Measurements from ENCODE around the gene HIPK1. TPM values are rescaled to one million over a fixed set of nuclear protein-coding genes. Genes with fewer than 3 reads are reported as not detected.
"Not testable (repeated sequence)": the region's sequence is repeated elsewhere in the genome, so short reads cannot be mapped to it uniquely, and the experiment has no call there.

Gene HIPK1
- polyA plus RNA-seq, 4 donors: 38.7 to 47.9 (median 44.7) TPM

DNA sequence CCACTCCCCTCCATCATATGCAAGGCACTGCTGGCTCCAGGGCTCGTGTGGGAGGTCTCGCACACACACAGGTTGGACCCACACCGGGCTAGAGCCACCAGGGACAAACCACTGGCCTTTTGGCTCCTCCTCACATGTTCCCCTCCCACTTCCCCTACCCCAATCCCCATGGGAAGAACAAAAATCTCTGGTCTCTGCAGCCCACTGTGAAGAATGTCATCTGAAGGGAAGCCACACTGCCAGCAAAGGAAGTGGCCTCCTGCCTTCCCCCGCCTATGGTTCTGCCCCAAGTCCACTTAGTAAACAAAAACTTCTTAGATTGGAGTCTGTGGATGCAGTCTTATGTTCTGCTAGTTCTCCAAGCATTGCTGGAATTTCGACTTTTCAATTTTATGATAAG is 74.3 kb downstream of the HIPK1 start:
- no peak for DNase-seq (ENCODE audit: low read depth in 4 of 4, low spot score in 3 of 4)

DNA sequence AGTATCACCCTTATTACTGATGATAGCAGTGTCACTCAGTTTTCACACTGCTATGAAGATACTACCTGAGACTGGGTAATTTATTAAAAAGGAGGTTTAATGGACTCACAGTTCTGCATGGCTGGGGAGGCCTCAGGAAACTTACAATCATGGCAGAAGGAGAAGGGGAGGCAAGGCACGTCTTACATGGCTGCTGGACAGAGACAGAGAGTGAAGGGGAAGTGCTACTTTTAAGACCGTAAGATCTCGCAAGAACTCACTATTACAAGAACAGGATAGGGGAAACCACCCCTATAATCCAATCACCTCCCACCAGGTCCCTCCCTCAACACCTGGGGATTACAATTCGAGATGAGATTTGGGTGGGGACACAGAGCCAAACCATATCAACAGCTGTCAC is 77.7 kb downstream of the HIPK1 start:
- not testable (repeated sequence) for DNase-seq (ENCODE audit: low read depth in 4 of 4, low spot score in 3 of 4)

DNA sequence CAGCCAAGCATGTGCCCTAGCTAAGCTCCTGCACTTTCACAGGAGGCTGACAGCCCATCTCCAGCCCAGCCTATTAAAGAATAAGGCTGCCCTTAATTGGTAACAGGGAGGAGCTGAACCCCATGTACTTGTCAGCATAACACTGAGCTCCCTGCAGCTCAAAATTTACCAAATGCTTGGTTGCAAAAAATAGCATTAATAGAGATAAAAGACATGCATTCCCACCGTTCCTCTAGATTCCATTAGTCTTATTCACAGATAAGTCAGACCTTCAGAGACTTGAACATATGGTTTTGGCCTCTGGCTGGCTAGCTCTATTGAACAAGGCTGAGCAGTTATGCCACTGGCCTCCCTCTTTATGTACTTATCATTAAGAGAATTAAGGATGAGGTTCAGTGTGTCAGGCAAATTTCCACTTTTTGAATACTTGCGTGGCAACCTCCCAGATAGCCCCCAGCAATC is 79.4 kb downstream of the HIPK1 start:
- DNase-seq (ENCODE audit: low read depth in 4 of 4, low spot score in 3 of 4): no peak

DNA sequence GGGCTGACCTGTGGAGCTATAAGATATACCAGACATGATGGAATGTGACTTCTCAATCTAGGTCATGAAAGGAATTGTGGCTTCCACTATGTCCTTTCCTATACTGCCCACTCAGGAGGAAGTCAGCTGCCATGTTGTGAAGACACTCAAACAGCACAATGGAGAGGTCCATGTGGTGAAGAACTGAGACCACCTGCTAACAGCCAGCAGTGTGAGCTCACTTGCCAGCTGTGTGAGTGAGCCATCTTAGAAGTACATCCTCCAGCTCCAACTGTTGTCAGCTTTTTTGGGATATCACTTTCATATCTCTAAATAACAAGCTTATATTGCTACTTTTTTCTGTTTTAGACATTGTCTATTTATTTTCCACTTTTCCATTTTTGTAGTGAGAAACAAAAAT is 79.9 kb downstream of the HIPK1 start:
- no peak for DNase-seq (ENCODE audit: low read depth in 4 of 4, low spot score in 3 of 4)

- DNase-seq (ENCODE audit: low read depth in 4 of 4, low spot score in 3 of 4): no peak
Observed at GRCh38 chr1:114009393-114009792, 80.3 kb downstream of the HIPK1 start.

GRCh38 chr1:114010433-114011184 is 81.5 kb downstream of the HIPK1 start:
- DNase-seq (ENCODE audit: low read depth in 4 of 4, low spot score in 3 of 4): no peak

- DNase-seq (ENCODE audit: low read depth in 4 of 4, low spot score in 3 of 4): no peak
Observed at GRCh38 chr1:114011796-114012195, 82.7 kb downstream of the HIPK1 start.

DNA sequence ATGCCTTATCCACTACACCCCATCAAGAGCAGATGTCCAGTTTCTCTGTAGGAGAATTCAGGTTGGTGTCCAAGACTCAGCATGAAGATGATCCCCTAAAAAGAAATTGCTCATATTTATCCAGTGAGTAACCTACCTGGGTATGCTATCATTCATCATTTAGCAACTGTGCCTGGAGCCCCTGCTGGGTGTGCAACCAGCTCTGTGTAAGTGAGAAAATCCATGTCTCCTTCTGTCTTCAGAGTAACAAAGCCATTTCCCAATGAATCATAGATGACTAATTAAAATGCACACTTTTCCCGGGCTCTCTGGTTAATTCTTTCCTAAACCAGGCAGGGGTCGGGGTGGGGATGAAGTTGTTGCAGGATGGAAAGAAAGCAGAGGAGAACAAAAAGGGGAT is 86.0 kb downstream of the HIPK1 start:
- no peak for DNase-seq (ENCODE audit: low read depth in 4 of 4, low spot score in 3 of 4)

- not testable (repeated sequence) for DNase-seq (ENCODE audit: low read depth in 4 of 4, low spot score in 3 of 4)
Observed at GRCh38 chr1:114019724-114020123, 90.6 kb downstream of the HIPK1 start.

DNA sequence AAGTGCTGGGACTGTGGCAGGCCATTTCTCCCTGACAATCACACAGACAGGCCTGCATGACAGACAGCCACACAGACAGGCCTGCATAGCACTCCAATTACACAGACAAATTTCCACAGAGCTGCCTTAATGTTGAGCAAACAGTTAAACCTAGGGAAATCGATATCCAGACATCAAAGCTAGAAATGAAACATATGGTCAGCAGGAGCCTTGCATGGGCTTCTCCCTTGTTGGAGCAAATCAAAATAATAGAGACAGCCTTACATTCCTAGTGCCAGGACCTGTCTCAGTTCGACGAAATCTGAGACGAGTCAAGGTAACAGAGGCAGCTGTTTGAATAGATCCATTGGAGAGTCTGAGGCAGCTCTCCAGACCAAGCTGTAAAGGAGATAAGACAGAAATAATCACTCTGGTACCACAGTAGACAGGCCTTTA is 92.6 kb downstream of the HIPK1 start:
- no peak for DNase-seq (ENCODE audit: low read depth in 4 of 4, low spot score in 3 of 4)

GRCh38 chr1:114022877-114023276 is 93.8 kb downstream of the HIPK1 start:
- DNase-seq (ENCODE audit: low read depth in 4 of 4, low spot score in 3 of 4): no peak

DNA sequence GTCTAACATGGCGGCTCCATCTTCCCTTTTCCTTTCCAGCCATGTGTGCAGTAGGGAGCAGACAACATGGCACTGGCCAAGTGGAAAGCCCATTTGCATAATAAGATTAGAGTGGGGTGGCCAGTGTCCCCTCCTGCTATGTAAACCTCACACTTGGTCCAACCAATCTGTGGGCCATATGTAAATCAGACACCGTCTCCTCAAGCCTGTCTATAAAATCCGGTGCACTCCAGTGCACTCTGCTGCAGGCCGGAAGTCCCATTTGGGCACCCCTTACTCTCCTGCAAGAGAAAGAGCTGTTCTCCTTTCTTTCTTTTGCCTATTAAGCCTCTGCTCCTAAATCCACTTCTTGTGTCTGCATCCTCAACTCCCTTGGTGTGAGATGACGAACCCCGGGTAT is 94.3 kb downstream of the HIPK1 start:
- no peak for DNase-seq (ENCODE audit: low read depth in 4 of 4, low spot score in 3 of 4)

DNA sequence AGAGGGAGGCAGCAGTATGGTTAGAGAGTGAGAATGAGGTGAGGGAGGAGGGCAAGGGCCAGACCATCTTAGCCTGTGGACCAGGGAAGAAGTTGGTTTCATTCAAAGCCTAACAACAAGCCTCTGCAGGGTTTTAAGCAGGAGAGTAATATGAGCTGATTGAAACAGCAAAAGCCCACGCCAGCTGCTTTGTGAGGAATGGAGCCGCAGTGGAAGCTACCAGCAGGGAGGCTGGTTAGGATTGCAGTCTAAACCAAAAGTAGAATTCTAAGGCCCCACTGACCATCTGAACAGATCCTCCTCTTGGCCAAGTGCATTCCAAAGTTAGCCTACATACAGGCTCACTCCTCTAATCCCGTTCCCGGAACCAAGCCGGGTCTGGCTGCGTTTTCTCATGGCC is 94.9 kb downstream of the HIPK1 start:
- DNase-seq (ENCODE audit: low read depth in 4 of 4, low spot score in 3 of 4): no peak

GRCh38 chr1:114025609-114026401 is 96.7 kb downstream of the HIPK1 start:
- no peak for DNase-seq (ENCODE audit: low read depth in 4 of 4, low spot score in 3 of 4)

DNA sequence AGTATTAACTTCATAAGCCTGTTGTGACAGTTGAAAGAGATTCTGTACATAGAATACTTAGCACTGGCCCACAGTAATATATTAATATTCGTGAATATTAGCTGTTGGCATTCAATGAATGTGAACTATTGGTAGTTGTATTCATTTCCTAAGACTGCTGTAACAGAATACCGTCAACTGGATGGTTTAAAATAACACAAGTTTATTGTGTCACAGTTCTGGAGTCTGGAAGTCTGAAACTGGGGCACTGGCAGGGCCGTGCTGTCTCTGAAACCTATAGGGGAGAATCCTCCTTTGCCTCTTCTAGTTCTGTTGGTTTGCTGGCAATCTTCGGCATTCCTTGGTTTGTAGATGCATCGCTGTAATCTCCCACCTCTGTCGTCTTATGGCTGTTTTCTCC is 97.7 kb downstream of the HIPK1 start:
- DNase-seq (ENCODE audit: low read depth in 4 of 4, low spot score in 3 of 4): no peak

Other genes starting within 250 kb of the HIPK1 start
- gene PHTF1, start 169.8 kb upstream of the HIPK1 start, polyA plus RNA-seq (ENCODE audit: insufficient read length in 4 of 4): 10 to 100 TPM; 23.3 to 24.8 (median 23.9) TPM
- gene RSBN1, start 116.8 kb upstream of the HIPK1 start, polyA plus RNA-seq (ENCODE audit: insufficient read length in 4 of 4): 10 to 100 TPM; 24.1 to 32.5 (median 27.7) TPM
- gene PTPN22, start 57.6 kb upstream of the HIPK1 start, polyA plus RNA-seq (ENCODE audit: insufficient read length in 4 of 4): under 1 TPM; 0.27 to 0.51 (median 0.44) TPM
- under 1 TPM; 0.56 to 0.90 (median 0.63) TPM for gene BCL2L15, start 41.7 kb upstream of the HIPK1 start, polyA plus RNA-seq (ENCODE audit: insufficient read length in 4 of 4)
- 10 to 100 TPM; 24.0 to 33.0 (median 26.0) TPM for gene AP4B1, start 24.5 kb upstream of the HIPK1 start, polyA plus RNA-seq (ENCODE audit: insufficient read length in 4 of 4)
- gene DCLRE1B, start 24.0 kb upstream of the HIPK1 start, polyA plus RNA-seq (ENCODE audit: insufficient read length in 4 of 4): 10 to 100 TPM; 10.2 to 12.7 (median 11.1) TPM
- gene OLFML3, start 50.1 kb downstream of the HIPK1 start, polyA plus RNA-seq (ENCODE audit: insufficient read length in 4 of 4): 100 to 1,000 TPM; 131 to 178 (median 166) TPM
- 1 to 10 TPM; 1.3 to 1.7 (median 1.5) TPM for gene SYT6, start 224.5 kb downstream of the HIPK1 start, polyA plus RNA-seq (ENCODE audit: insufficient read length in 4 of 4)

All from right renal pelvis (tissue), 4 donors.